Measurements from ENCODE around the gene DDX41. TPM values are rescaled to one million over a fixed set of nuclear protein-coding genes. Genes with fewer than 3 reads are reported as not detected.

The DDX41 gene
- 135 and 185 TPM in 2 replicates for total RNA-seq

GRCh38 chr5:177516601-177517568, at the start of gene DDX41:
Gene DDX41 (minus strand): TSS chr5:177516961. CDS start chr5:177516945, 16 bp downstream.

GRCh38 chr5:177554474-177555111, 37.8 kb upstream of the DDX41 start, which contains the start of gene FAM193B:
Gene FAM193B (minus strand): TSS chr5:177554563. CDS start chr5:177554458, 105 bp downstream.

DNA sequence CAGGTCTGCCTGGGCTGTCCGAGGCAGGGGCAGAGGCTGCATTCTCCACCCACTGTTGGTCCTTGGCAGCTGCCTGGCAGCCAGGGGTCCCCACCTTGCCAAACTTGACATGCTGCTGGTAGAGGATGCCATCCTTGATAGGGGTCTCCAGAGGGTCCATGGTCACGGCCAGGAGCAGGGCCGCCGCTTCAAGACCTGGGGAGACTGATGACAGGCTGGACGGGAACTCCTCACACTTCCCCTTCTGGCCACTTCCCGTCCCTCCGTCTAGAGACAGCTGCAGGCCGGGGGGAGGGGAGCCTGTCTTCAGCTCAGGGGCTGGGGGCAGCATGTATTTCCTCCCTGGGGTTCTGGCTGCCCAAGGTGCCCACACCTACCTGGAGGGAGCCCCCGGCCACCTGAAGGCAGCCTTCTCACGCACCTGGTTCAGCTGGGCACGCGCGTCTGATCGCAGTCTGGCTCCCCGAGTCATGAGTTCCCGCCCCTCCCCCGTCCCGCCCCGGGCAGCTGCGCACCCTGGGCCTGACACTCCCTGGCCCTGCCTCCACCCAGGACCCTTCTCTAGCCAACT, 7.3 kb downstream of the DDX41 start, which contains the start of gene DOK3:
DOK3 (minus strand) TSS at position 446 of the 571 bp plus-strand sequence; CDS start at position 160, 286 bp downstream.

DNA sequence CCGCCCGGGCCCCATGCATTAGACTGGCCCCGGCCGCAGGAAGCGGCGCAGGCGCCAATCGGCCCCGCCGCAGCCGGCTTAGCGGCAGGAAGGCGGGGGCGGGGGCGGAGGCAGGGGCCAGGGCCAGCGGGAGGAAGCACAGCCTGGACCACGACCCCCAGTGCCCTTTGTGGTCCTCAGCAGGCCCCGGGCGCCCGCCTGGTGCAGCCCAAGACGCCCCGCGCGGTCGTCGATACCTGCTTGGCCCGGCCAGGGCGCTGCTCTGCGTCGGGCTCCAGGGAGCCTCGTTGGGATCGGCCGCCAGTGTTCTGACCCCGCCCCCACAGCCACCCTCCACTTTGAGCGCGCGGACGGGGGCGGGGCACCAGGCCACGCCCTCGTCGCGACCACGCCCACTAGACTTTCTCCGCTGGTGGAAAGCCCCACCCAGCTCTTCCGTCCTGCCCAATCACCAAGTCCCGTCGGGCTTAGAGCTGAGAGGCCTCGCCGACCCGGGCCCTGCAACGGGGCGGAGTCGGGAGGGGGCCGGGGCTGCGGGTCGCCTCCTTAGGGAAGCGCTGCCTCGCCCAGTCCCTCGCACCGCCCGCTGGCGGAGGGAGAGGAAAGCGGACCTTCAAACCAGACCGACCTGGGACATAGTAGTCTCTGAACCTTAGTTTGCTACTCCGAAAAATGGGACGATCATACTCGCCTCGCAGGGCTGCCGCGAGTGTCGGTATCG, 19.3 kb downstream of the DDX41 start, which contains the start of gene PDLIM7:
PDLIM7 (minus strand) TSS at position 313 of the 721 bp plus-strand sequence. CDS start 1,092 bp downstream, outside the sequence.

GRCh38 chr5:177473443-177474001, 43.2 kb downstream of the DDX41 start, which contains the start of gene DBN1:
Gene DBN1 (minus strand): TSS chr5:177473634. CDS start chr5:177473521, 113 bp downstream.

Other genes with a start within 250 kb of the DDX41 start
- gene RAB24, start 213.2 kb downstream of the DDX41 start, total RNA-seq = 15.2 and 26.5 TPM in 2 replicates
- 113 and 239 TPM in 2 replicates for gene PRELID1, start 213.2 kb downstream of the DDX41 start, total RNA-seq
- gene MXD3, start 205.1 kb downstream of the DDX41 start, total RNA-seq = 3.4 and 66.2 TPM in 2 replicates
- gene LMAN2, start 165.3 kb downstream of the DDX41 start, total RNA-seq = 336 and 347 TPM in 2 replicates
- gene RGS14, start 159.0 kb downstream of the DDX41 start, total RNA-seq = 12.2 and 24.7 TPM in 2 replicates
- gene SLC34A1, start 132.5 kb downstream of the DDX41 start, total RNA-seq = not detected in 2 replicates
- not detected in 2 replicates for gene PFN3, start 116.3 kb downstream of the DDX41 start, total RNA-seq
- 3.7 and 5.1 TPM in 2 replicates for gene F12, start 107.4 kb downstream of the DDX41 start, total RNA-seq
- gene GRK6, start 90.3 kb downstream of the DDX41 start, total RNA-seq = 25.4 and 59.0 TPM in 2 replicates
- 15.6 and 32.8 TPM in 2 replicates for gene PRR7, start 70.1 kb downstream of the DDX41 start, total RNA-seq
- 331 and 348 TPM in 2 replicates for gene DBN1, start 43.3 kb downstream of the DDX41 start, total RNA-seq
- gene PDLIM7, start 19.4 kb downstream of the DDX41 start, total RNA-seq = 678 and 721 TPM in 2 replicates
- gene DOK3, start 7.1 kb downstream of the DDX41 start, total RNA-seq = 0.25 and 1.1 TPM in 2 replicates
- 21.3 and 26.0 TPM in 2 replicates for gene FAM193B, start 37.6 kb upstream of the DDX41 start, total RNA-seq
- 139 and 148 TPM in 2 replicates for gene TMED9, start 75.2 kb upstream of the DDX41 start, total RNA-seq
- gene B4GALT7, start 83.2 kb upstream of the DDX41 start, total RNA-seq = 44.6 and 51.3 TPM in 2 replicates